Stimulated activated CD4-positive, alpha-beta T cell treated with anti-CD3 and anti-CD28 coated beads, TNF-alpha, amount 100 ng/mL, for 24 hours (primary cell): Measurements from ENCODE around the gene TBCC.

ENCODE experiments used
- DNase-seq, 3 experiments: peaks; one replicate each; pipeline ENCODE4 v3.0.0-alpha.2; 2020; ENCODE audit warnings: low read depth in 3 of 3

TBCC gene, protein sequence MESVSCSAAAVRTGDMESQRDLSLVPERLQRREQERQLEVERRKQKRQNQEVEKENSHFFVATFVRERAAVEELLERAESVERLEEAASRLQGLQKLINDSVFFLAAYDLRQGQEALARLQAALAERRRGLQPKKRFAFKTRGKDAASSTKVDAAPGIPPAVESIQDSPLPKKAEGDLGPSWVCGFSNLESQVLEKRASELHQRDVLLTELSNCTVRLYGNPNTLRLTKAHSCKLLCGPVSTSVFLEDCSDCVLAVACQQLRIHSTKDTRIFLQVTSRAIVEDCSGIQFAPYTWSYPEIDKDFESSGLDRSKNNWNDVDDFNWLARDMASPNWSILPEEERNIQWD

DNA sequence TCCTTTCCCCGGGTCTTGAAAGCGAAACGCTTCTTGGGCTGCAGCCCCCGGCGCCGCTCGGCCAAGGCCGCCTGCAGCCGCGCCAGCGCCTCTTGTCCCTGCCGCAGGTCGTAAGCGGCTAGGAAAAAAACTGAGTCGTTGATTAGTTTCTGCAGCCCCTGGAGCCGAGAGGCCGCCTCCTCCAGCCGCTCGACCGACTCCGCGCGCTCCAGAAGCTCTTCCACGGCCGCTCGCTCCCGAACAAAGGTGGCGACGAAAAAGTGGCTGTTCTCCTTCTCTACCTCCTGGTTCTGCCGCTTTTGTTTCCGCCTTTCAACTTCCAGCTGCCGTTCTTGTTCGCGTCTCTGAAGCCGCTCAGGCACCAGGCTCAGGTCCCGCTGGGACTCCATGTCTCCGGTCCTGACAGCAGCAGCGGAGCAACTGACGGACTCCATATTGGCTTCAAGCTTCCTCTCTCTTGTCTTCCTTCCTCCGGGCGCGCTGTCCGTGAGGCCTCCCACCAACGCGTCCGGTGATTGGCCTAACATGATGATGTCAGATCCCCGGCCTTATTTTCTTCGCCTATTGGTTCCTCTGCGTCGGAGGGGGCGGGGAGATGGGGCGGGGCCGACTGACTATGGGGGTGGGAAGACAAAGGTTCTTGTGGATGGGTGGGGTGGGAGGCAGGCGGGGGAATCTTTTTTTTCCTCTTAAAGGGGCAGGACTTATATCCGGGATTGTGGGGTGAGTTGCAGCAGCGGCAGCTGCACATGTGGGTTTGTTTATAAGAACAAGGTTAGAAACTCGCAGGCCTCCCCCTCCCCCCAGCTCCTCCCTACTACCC lies at the start of gene TBCC:
Gene TBCC, minus strand, starts transcription at position 464 of the 823 bp plus-strand sequence. Its CDS starts 30 bp downstream, at position 434.
- DNase-seq: peak; percentile 83 to 90 (median 90)

DNA sequence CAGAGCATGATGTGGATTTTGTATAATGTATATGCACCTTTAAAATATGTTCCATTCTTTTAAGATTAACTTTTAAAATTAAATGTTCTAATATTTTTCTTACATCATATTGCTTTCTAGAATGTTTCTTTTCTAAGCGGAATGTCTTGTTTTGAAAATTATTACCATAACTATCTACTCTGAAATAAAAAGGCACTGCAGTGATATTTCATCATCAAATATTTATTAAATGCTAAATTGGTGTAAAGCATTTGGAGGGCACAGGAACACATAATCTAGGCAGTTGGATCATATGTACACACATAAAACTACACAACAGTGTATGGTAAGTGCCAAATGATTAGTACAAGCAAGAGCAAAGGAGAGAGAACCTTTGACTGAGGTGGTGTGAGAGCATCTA lies 49.7 kb upstream of the TBCC start:
- DNase-seq: no peak

- DNase-seq: no peak
These were observed 45.9 kb upstream of the TBCC start for GRCh38 chr6:42791706-42792320.

GRCh38 chr6:42790549-42791181 lies 44.8 kb upstream of the TBCC start:
- DNase-seq: no peak

DNA sequence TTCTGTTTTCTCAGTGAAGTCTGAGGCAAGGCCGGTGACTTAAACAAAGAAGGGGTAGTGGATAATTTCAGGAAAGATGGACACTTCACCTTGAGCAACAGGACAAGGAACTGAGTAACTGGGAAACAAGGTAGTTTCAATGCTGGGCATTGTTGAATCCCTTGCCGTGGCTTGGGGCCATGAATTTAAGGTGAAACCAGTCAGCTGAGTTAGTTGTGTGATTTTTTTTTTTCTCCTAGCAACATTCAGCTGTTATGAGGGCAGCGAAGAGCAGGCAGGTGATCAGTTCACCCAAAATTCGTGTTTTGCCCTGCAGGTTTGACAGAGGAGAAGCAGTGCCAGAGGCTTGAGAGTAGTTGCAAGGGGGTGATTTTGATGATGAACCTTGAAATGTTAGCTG lies 42.8 kb upstream of the TBCC start:
- no peak for DNase-seq

- DNase-seq: no peak
These were observed 41.2 kb upstream of the TBCC start for GRCh38 chr6:42787063-42787472.

DNA sequence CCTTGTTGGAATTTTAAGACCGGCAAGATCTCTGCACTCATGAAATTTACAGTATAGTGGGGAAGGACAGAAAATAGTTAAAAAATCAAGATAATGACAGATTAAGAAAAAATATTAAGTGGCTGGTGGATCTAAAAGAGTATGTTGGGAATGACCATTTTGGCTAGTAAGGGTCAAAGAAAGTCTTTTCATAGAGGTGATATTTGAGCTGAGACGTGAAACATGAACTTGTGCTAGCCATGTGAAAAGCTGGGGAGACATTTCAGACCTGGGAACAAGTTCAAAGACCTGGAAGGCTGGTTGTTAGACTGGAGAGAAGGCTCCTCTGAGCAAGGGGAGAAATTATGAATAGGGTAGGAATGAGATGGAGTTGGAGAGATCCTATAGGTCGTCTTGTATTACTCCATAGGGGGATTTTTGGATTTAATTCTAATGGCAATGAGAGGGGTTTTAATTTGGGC lies 40.7 kb upstream of the TBCC start:
- DNase-seq: no peak

DNA sequence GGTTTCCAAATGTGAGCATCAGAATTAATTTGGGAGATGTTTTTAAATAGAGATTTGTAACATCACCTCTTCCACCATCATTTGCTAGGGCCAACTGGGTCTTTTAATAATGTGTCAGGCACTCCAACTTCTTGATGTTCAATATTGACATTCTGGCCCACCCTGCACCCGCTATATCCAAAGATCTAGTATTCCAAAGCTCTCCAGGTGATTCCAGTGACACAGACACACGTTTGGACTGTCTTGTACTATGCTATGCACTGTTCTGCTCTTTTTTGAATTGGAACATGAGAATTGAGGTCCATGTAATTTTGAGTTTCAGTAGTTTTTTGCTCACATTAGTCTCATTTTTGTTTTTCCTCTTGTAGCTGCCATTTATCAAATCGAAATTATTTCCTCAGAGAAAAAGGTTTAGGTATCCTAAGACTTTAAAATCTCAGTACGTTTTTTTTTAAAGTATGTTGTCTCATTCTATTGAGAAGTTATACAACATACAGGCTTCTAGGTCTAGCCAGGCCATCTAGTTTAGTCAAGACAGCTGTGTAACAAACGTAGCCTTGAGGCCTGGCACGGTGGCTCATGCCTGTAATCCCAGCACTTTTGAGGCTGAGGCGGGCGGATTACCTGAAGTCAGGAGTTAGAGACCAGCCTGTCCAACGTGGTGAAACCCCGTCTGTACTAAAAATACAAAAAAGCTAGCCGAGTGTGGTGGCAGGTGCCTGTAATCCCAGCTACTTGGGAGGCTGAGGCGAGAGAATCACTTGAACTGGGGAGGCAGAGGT lies 39.0 kb upstream of the TBCC start:
- no peak for DNase-seq

DNA sequence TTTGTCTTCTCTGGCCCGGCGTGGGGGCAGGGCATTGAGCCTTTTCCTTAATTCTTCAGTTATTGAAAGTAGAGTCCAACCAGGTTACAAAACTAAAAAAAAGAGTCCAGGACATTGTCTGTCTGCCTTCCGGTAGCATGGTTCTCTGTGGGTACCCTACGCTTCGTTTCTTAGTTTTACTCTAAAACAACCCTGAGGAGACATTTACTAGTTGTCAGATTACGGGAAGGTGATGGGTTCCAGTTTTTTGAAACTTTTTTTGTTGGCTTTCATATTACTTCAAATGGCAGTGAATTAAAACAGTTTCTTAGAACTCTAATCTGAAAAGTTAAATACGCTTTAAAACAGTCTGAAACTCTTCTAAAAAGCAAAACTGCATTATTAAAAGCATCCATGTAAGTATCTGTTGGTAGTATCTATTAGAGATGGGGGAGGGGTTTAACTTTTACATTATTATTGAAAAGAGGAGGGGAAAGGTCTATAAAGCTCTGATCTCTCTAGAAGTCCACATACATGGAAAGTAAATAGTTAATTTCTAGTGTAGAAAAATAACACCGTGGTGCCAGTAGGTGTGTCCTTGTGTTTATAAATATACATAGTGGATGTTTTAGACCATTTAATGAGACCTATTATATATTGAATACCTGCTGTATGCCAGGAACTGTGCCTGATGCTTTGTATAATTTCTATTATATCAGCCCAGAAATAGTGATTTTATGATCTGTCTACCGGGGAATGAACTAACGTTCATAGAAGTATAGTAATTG lies 38.2 kb upstream of the TBCC start:
- no peak for DNase-seq

DNA sequence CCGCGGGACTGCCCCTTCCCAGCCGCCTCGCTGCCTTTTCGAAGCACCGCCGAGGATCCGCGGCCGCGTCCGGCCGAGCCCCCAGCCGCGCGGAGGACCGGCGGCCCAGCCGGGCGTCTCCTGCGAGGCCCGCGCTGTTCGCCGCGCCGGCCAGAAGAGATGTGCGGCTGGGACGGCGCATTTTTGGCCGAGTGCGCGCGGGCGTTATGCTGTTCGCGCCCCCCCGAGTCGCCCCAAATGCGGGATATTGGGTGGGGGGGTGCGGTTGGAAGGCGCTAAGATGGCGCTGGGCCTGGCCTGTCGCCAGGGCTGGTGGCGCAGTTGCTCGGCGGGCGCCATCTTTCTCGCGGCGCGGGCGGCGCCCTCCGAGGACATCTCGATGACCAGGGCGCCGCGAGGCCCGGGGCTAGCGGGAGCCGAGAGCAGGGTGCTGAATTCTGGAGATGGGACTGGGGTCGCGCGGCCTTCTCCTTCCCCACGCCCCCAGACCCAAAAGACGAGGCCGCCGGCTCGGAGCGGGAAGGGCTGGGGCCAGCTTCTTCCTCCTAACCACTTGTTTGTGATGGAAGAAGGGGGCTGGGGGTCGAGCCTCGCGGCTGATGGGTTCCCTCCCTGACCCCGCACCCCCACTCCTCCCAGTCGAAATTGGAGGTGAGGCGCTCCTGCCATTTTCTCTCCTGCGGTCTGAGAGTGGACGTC lies 37.4 kb upstream of the TBCC start:
- DNase-seq: peak; percentile 45 to 62 (median 47)

GRCh38 chr6:42782689-42783176 lies 36.8 kb upstream of the TBCC start:
- peak; percentile 54 to 72 (median 61) for DNase-seq

DNA sequence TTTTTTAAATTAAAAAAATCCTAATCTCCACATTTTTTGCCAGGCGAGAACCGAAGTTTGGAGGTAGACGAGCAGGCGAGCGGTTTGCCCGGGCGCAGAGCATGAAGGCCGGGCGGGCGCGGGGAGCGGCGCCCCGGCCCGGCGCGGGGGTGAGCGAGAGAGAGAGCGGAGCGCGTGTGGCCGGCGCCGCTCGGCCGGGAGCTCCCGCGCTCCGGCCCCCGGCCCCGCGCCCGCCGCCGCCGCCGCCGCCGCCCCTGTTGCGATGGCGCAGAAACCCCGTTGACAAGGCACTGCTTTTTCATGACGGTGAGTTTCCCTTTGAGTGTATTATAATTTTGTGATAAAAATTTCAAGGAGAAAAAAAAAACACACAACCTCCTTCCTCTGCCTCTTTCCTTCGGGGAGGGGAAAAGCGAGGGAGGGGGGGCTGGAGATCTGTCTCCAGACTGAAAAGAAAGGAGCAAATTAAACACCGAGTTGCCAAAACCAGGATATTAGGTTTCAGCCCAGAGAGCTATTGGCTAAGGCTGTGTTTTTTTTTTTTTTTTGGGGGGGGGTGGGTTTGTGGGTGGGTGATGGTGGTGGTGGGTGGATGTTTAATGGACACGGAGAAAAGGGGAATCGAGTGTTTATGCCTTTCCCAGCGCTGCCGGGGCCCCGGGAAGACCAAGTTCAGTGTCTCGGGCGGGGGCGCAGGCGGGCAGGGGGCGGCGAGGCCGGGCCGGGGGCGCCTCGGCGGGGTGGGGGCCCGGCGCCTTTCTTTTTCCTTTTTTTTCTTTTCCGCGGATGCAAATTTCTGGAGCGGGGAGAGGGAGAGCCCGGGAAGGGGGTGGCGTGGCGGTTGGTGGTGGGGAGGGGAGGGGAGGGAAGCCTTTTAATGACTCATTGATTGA lies 36.1 kb upstream of the TBCC start, which contains the start of gene BICRAL:
Gene BICRAL, plus strand, starts transcription at position 257 of the 893 bp plus-strand sequence. CDS start 39,971 bp downstream, outside the sequence.
- DNase-seq: peak; percentile 50 to 70 (median 51)

GRCh38 chr6:42781546-42781795 lies 35.6 kb upstream of the TBCC start:
- no peak for DNase-seq

DNA sequence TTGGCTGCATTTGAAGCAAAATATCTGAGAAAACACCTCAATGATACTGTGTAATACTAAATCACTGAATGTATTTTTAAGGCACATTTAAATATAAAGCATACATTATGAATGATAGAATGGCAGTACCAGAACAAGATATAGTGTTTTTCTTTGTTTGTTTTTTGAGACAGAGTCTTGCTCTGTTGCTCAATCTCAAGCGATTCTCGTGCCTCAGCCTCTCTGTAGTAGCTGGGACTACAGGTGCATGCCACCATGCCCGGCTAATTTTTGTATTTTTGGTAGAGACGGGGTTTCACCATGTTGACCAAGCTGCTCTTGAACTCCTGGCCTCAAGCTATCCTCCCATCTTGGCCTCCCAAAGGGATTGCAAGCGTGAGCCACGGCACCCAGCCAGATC lies 33.6 kb upstream of the TBCC start:
- DNase-seq: no peak

DNA sequence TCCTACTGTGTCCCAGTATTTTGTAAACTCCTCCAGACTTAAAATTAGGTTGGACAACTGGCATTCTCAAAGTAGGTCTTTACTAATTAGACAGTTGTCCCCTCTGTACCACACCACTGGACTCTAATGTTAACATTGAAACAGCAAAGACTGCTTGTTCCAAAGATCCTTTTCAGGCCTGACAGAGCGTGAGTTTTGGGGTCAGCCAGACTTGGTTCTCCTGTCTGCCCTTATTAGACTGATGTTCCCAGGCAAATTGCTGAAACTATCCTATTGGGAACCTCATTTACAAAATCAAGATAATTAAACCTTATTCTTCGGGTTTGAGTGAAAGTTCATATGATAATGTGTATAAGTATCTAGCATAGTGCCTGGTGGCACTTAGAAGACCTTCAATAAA lies 32.2 kb upstream of the TBCC start:
- no peak for DNase-seq

- DNase-seq: no peak
These were observed 31.4 kb upstream of the TBCC start for GRCh38 chr6:42777126-42777822.

DNA sequence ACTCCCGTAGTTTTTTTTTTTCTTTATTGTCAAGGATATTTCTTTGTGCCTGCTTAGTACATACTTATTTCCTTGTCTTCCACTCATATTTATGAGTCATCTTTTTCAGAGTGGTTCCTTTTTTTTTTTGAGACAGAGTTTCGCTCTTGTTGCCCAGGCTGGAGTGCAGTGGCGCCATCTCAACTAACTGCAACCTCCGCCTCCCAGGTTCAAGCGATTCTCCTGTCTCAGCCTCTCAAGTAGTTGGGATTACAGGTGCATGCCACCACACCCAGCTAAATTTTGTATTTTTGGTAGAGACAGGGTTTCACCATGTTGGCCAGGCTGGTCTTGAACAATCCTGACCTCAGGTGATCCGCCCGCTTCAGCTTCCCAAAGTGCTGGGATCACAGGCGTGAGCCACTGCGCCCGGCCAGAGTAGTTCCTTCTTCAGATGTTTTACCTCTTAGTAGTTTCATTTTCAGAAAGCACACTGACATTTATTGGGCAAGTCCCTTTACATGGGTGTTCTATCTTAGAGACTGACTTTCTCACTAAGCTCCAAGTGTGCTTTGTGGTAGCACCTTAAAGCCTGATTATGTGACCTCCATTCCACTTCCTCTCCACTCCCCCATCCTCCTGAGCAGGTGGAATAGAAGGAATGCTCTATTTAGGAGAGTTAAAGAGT lies 29.1 kb upstream of the TBCC start:
- peak; percentile 17 to 47 (median 18) for DNase-seq

GRCh38 chr6:42774201-42774600 lies 28.3 kb upstream of the TBCC start:
- no peak for DNase-seq
